ENCODE results near the gene STK32C.

- TF ChIP-seq ARNT (IDR thresholded peaks at IDR 0.05) (no peak), L3MBTL2 (conservative IDR thresholded peaks at IDR 0.05) (no peak), FOXA1 (IDR thresholded peaks at IDR 0.05) (no peak), TARDBP (IDR thresholded peaks at IDR 0.05) (no peak), ELF4 (IDR thresholded peaks at IDR 0.05) (no peak), FOXK2 (IDR thresholded peaks at IDR 0.05) (no peak), FOXM1 (IDR thresholded peaks at IDR 0.05; ENCODE audit: borderline replicate concordance) (no peak), SUZ12 (IDR thresholded peaks at IDR 0.05) (no peak), HDGF (IDR thresholded peaks at IDR 0.05; ENCODE audit: borderline replicate concordance) (no peak), SP1 (IDR thresholded peaks at IDR 0.05) (no peak), PKNOX1 (IDR thresholded peaks at IDR 0.05) (no peak), BHLHE40 (IDR thresholded peaks at IDR 0.05; ENCODE audit: borderline replicate concordance) (no peak)
Observed at GRCh38 chr10:132355297-132355696, 47.5 kb upstream of the STK32C start.

All from HEK293T (cell line).